NOMO-1 treated with DMSO at 0.1 percent for 48 hours (cell line): Measurements from ENCODE around the gene IL4I1.
A peak's percentile ranks its signal among the peaks of the same experiment; 100 is the strongest.

Experiments used
- DNase-seq: peaks from one replicate; lab custom pipeline; 2025; ENCODE audit not compliant: unreplicated experiment; lab: John Stamatoyannopoulos, UW

The IL4I1 gene

GRCh38 chr19:49864890-49865289 is 31.8 kb downstream of the IL4I1 start:
- peak; percentile 39 for DNase-seq

DNA sequence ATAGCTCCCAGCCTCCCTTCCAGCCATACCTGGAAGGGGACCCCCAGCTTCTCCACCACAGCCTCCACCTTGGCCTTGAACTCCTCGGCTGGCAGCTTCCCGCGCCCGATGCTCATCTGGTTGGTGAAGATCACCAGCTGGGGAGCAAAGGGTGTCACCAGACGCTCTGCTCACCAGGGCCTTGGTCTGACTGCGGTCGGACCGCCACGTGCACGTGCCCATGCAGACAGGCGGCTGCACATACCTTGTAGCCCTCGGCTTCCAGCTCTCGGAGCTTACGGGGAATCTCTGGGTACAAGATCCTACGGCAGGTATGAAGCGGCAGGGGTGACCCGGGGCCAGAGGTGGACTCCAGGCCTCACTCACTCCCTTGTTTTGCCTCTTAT is 32.8 kb downstream of the IL4I1 start:
- DNase-seq = no peak

DNA sequence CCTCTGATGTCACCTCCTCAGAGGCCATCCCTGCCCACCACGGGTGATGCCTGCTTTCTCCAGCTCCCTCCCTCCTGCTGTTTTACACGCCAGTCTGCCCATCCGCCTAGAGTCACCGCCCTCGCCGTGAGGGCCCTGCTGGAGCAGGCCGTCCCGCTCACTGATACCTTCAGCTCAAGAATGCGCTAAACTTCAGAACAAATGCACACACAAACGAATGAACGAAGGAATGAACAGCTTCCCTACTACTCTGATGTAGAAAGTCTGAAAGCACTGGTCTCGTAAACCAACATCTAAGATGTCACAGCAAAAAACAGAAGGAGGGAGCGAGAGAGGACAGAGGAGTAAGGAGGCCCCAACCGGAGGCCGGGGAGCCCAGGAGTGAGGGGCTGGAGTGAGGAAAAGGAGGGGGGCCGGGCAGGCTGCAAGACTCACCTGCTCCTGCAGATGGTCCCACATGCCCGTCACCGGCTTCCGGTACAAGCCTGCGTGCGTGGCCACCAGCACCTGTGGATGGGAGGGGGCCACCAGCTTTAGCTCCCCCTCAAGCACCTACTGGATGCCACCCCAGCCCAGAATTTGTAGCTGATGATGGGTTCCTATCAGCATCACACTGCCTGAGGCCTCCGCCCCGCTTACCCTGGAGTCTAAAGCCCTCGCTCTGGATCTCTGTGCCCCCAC is 33.3 kb downstream of the IL4I1 start:
- DNase-seq = no peak

DNA sequence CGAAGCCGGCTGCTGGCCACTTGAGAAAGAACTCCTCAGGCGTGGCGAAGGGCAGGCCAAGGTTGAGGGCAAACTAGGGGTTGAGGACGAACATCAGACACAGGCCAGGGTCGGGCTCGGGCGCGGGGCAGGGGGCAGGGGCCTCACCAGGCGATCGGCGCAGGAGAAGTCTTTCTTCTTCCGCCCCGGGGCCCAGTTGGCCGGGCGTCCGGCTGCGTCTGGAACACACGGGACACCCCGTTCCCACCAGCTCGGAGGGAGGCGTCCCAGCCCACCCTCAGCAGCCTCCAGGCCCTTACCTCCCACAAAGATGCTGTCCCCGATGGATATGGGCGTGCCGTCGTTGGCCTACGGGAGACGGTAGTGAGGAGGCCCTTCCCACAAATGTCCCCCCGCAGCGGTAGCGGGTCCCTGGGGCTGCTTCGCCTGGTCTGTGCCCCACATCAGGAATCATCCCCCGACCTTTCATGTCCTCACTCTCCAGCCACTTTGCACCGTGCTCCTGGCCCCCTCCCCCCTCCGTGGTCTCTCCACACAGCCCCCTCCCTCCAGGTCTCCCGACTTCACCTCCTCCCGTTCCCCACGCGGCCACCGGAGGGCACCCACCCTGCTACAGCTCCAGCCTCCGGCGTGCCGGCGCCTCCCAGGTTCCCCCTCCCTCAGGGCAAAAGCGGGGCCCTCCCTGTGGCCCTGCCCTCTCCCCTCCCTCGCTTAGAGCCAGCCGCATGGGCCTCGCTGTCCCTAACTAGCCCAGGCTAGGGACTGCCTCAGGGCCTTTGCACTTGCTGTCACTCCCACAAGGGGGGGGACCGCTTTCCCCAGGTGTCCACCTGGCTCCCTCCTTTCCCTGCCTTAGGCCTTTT is 34.1 kb downstream of the IL4I1 start:
- no peak for DNase-seq

GRCh38 chr19:49861541-49862378 is 34.9 kb downstream of the IL4I1 start:
- DNase-seq = no peak

DNA sequence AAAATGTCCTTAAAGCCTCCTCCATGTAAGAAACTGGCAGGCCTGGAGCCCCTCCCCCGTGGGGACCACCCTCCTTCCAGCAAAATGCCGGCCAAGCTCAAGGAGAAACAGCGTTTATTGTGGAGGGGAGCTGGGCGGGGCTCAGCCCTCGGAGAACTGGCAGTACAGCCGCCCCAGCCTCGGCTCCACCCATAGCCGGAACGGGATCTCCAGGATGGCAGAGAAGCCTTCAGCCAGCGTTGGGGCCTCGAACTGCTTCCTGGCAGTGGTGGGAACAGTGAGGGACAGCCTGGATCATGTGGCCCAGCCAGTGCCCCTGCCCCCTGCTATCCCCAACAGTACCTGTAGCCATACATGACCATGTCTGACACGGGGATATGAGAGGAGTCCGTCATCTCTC is 35.6 kb downstream of the IL4I1 start:
- no peak for DNase-seq

DNA sequence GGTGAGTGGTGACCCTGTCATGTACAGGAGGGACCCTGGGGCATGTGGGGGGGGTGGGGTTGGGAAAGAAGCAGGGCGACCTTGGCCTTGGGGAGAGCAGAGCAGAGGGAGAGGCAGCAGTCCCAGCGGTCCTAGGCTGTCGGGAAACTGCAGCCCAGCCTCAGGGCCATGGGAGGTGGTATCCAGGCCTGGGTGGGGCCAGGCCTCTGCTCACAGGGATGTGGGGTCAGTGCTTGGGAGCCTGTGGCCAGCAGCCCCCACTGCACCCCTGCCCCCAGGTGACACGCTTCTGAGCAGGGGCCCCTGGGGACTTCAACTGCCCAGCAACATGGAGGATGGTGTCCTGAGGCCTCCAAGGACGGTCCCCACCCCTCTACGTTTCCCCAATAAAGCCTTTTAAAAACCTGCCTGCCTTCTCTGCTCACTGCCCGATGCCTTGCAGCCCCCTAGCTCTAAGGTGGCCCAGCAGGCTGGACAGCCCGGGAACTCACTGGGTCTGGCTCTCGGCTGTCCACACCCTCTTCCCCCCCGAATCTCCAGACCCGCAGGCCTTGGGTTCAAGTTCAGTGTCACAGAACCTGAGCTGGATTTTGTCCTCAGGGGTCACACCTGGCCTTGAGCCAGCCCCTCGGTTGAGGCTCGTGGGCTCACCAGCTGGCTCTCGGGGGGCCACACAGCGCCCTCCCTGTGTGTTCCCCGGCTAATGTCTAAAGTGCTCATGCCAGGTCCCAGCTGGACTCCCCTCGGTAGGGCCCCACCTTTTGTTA is 36.2 kb downstream of the IL4I1 start:
- DNase-seq = no peak

DNA sequence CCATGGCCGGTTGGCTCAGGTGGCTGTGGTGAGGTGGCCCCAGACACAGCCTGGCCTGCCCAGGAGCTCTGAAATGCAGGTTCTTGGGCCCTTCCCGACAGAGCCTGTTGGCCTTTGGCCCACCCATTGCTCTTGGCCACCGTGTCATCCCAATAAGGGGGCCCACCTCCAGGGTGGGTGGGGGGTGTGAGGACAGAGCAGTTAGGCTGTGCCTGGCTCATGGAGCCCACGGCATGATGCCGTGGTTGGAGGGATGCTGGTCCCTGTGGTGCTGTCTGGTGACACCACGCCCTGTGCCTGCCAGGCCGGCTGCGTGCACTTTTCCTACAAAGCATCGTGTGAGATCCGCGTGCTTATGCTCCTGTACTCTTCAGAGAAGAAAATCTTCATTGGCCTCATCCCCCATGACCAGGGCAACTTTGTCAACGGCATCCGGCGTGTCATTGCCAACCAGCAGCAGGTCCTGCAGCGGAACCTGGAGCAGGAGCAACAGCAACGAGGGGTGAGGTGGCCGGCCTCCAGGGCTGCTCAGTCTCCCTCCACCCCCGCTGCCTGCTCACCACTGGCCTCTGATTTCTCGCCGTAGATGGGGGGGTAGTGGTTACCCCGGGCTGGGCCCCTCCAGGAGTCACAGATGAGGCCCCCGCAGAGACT is 36.9 kb downstream of the IL4I1 start:
- DNase-seq = no peak

GRCh38 chr19:49858088-49858985 is 38.4 kb downstream of the IL4I1 start:
- DNase-seq = no peak

- no peak for DNase-seq
These were observed 38.9 kb downstream of the IL4I1 start for GRCh38 chr19:49857838-49858087.

DNA sequence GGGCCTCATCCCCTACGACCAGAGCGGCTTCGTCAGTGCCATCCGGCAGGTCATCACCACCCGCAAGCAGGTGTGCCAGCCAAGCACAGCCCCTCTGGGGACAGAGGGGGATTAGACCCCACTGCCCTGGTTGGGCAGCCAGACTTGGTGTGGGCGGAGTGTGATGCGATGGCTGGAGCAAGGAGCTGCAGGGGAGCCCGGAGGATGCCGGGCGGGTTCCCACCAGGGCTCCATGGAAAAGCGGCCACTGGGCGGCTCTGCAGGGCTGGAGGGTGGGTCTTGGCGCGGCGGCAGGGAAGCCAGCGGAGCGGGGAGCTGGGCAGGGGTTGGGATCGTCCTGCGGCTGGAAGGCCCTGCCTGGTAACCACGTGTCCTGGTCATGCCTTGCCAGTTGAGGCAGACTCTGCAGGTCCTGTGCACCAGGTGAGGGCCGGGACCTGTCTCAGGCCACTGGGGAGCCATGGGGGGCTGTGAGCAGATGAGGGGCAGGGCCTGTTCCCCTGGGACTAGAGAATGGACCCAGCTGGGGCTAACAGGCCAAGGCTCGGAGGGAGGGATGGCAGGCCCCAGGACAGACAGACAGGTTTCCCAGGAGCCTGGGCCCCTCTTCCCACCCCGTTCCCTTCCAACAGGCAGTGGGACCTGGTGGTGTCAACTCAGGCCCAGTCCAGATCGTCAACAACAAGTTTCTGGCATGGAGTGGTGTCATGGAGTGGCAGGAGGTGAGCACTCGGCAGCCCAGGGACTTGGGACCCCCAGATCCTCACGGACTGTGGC is 39.4 kb downstream of the IL4I1 start:
- DNase-seq = no peak

- DNase-seq = no peak
These were observed 40.1 kb downstream of the IL4I1 start for GRCh38 chr19:49856574-49857021.

DNA sequence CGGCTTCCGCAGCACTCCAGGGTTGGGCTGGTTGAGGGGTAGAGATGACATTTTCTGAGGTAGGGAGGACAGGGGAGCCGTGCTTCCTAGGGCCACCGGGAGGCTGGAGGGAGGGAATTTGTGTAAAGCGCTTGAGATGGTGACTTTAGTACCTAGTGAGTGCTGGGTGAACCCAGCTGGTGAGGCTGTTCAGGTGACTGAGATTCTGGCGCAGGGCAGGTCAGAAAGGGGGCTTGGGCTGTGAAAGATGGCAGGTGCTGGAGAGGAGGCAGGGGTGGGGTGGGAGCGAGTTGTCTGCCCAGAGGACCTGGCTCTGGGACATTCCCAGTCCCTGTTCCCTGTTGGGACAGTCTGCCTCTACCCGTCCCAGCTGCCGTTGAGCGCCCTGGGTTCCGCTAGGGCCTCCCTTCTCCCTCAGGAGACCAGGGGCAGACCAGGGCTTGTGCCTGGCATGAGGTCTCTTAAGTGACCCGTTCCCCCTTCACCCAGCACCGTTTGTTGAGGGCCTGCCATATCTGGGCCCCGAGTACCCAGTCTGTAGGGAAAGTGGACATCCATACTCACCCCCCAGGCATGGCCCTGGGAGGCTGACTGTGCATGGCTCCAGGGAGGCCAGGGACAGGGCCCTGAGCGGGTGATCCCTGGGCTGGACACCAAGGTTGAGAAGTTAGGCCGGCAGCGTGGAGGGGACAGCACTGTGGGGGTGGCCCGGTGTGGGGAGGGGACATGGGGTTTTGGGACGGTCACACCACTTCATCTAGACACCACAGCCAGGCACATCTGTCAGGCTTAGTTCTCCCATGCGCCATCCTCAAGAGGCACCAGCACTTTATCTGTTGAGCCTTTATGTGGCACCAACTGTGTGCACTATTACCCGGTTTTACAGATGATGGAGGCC is 40.8 kb downstream of the IL4I1 start:
- DNase-seq = no peak

GRCh38 chr19:49855277-49855675 is 41.4 kb downstream of the IL4I1 start:
- no peak for DNase-seq

DNA sequence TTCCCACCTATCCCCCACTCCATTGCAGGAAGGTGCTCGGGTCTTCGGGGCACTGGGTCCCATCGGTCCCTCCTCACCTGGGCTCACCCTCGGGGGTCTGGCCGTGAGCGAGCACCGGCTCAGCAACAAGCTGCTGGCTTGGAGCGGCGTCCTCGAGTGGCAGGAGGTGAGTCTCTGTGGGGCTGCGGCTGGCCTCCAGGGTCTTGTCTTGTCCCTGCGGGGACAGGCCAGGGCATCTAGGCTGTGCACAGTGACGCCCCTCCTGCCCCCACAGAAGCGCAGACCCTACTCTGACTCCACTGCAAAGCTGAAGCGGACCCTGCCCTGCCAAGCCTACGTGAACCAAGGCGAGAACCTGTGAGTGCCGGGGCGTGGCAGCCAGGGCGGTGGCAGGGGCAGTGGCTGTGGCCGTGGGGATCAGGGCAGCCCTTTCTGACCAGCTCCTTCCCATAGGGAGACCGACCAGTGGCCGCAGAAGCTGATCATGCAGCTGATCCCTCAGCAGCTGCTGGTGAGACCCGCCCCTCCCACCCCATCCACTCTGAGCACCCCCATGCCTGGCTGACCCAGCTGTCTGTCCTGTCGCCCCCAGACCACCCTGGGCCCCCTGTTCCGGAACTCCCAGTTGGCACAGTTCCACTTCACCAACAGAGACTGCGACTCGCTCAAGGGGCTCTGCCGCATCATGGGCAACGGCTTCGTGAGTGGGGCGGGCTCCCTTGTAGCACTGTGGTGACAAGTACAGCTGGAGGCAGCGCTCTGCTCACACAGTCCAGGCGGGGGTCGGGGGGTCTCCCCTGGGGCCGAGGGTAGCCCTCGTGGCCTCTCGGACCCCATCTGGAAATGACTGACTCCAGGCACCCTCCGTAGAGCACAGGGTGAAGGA is 42.1 kb downstream of the IL4I1 start:
- DNase-seq = no peak

DNA sequence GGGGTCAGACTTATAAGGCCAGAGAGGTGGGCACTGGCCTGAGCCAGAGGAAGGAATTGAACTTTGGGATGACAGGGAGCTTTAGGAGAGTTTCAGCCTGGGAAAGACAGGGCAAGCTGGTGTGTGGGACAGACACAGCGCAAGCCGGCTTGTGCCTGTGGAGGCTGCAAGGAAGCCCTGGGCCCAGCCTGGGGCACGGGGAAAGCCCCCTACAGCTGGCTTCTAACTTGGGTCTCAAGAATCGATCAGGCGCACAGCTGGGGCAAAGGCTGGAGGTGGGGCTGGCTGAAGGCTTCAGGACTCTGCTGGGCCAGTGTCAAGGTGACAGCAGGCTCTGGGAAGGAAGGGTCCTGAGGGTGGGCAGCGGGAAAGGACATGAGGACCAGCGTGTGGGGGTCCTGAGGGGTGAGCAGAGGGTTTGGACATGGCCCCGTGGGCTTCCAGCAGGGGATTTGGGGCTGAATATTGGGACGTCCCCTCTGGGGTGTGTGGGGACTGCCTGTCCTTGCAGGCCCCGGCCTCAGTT is 42.8 kb downstream of the IL4I1 start:
- no peak for DNase-seq
